Effector CD4-positive, alpha-beta T cell (primary cell): ENCODE results near the gene TAF10.

ENCODE experiments used
- DNase-seq: peaks from one replicate; pipeline ENCODE4 v3.0.0-alpha.2; 2020
- total RNA-seq: gene quantifications from one replicate; lab custom pipeline; 2026; lab: John Stamatoyannopoulos, UW

TAF10 gene
- 23.6 reads per million, percentile 50 among the genes with 10 or more reads in this experiment for total RNA-seq

GRCh38 chr11:6612213-6613041 is at the start of gene TAF10:
TAF10 (minus strand) TSS chr11:6612216; CDS start chr11:6612189, 27 bp downstream.
- peak; percentile 95 for DNase-seq

- no peak for DNase-seq
These were observed 48.7 kb upstream of the TAF10 start for GRCh38 chr11:6660712-6661111.

GRCh38 chr11:6658647-6659046 is 46.6 kb upstream of the TAF10 start:
- DNase-seq, result no peak

- no peak for DNase-seq
These were observed 45.3 kb upstream of the TAF10 start for GRCh38 chr11:6657346-6657745.

- no peak for DNase-seq
These were observed 44.9 kb upstream of the TAF10 start for GRCh38 chr11:6656936-6657335.

GRCh38 chr11:6656584-6656915 is 44.5 kb upstream of the TAF10 start:
- no peak for DNase-seq

- DNase-seq, result peak; percentile 18
These were observed 44.0 kb upstream of the TAF10 start, which contains the start of gene DCHS1 for GRCh38 chr11:6655790-6656583. DCHS1 (minus strand) TSS chr11:6655809; CDS start chr11:6641613, 14,196 bp downstream.

GRCh38 chr11:6655020-6655789 is 43.2 kb upstream of the TAF10 start:
- DNase-seq, result no peak

- DNase-seq, result no peak
These were observed 42.4 kb upstream of the TAF10 start for GRCh38 chr11:6654281-6655019.

GRCh38 chr11:6653656-6654055 is 41.6 kb upstream of the TAF10 start:
- DNase-seq, result no peak

- no peak for DNase-seq
These were observed 41.1 kb upstream of the TAF10 start for GRCh38 chr11:6653097-6653496.

- DNase-seq, result no peak
These were observed 40.2 kb upstream of the TAF10 start for GRCh38 chr11:6652182-6652581.

GRCh38 chr11:6650980-6651379 is 39.0 kb upstream of the TAF10 start:
- no peak for DNase-seq

GRCh38 chr11:6650104-6650503 is 38.1 kb upstream of the TAF10 start:
- DNase-seq, result no peak

- DNase-seq, result no peak
These were observed 36.5 kb upstream of the TAF10 start for GRCh38 chr11:6648501-6648900.

GRCh38 chr11:6647836-6648235 is 35.8 kb upstream of the TAF10 start:
- DNase-seq, result no peak

- no peak for DNase-seq
These were observed 35.1 kb upstream of the TAF10 start for GRCh38 chr11:6646918-6647679.

GRCh38 chr11:6646576-6646917 is 34.5 kb upstream of the TAF10 start:
- DNase-seq, result no peak

- DNase-seq, result no peak
These were observed 34.1 kb upstream of the TAF10 start for GRCh38 chr11:6646071-6646470.

- no peak for DNase-seq
These were observed 30.9 kb upstream of the TAF10 start for GRCh38 chr11:6642957-6643356.

GRCh38 chr11:6640985-6641701 is 29.1 kb upstream of the TAF10 start:
- no peak for DNase-seq
